GM18951 (cell line): Measurements from ENCODE around the gene PSMF1.

Source experiments
- POLR2A ChIP-seq: IDR thresholded peaks from 4 replicates; pipeline ENCODE4 v1.6.1; 2011; ENCODE audit warnings: mild to moderate bottlenecking; ENCODE audit not compliant: insufficient read length, insufficient read depth; ENCODE audit errors: extremely low read depth
- in situ Hi-C: fragments of 300-500 bp; cut with MboI; formaldehyde crosslinking; loops from one replicate; pipeline ENCODE4 v1.12.0; 2022; ENCODE audit warnings: low sequenced_read_pairs, mixed read lengths, inconsistent platforms; ENCODE audit not compliant: unreplicated experiment

PSMF1 gene

GRCh38 chr20:1163653-1164052, 45.3 kb downstream of the PSMF1 start:
- in situ Hi-C loops: no loop called here
- no peak for TF ChIP-seq POLR2A

DNA sequence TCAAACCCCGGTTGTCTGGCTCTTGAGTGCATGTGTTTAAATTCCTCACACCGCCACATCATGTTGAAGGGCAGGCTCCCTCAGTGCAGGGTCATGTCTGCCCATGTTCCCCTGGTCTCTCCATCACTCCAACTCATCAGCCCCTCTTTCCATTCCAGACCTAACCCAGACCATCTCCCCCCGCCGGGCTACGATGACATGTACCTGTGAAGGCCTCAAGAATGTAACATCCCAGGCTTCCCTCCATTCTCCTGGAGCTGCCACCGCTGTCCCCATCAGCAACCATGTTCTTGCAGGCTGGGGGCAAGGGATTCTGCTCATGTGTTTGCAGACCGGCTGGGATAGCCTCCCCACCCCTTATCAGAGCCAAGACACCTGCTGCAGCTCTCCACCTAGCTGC, 46.5 kb downstream of the PSMF1 start:
- no peak for TF ChIP-seq POLR2A
- in situ Hi-C loops: no loop called here

- in situ Hi-C loops: no loop called here
Measured at GRCh38 chr20:1165521-1165920, 47.1 kb downstream of the PSMF1 start.

GRCh38 chr20:1165941-1166340, 47.5 kb downstream of the PSMF1 start:
- in situ Hi-C loops: no loop called here
- TF ChIP-seq POLR2A: no peak

More at GRCh38 chr20:1165521-1165920, 47.1 kb downstream of the PSMF1 start:
- TF ChIP-seq POLR2A: no peak

- no peak for TF ChIP-seq POLR2A
- in situ Hi-C loops: no loop called here
Measured at GRCh38 chr20:1166948-1167720, 48.7 kb downstream of the PSMF1 start.

- no peak for TF ChIP-seq POLR2A
- in situ Hi-C loops: no loop called here
Measured at GRCh38 chr20:1169224-1169623, 50.8 kb downstream of the PSMF1 start.

DNA sequence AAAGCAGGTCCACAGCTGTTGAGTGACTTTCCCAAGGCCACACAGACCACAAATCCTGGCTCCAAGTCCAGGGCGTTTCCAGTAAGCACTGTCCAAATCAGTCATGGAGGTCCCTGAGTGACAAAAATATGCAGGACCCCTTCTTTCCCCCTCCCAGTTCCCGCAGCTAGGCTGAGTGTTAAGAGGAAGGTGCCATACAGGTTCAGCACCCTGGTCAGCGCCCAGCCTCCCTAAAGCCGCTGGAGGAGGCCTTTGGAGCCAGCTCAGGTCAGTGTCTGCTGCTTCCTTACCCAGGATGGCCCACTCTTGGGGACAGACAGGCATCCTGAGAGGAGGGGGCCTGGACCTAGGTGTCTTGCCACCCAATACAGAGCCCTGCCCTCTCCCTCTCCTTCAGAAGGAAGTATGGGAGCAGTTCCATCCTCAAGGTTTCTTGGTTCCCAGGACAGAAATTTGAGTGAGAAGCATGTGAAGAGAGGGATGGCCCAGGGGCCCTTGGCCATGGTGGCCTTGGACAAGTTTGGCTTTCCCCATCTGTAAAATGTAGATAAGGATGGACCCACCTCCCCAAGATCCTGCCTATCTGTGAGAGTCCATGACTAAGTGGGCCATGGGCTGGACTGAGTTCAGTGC, 53.2 kb downstream of the PSMF1 start:
- in situ Hi-C loops: no loop called here

GRCh38 chr20:1173698-1174097, 55.3 kb downstream of the PSMF1 start:
- no peak for TF ChIP-seq POLR2A
- in situ Hi-C loops: no loop called here

More for the DNA sequence above, 53.2 kb downstream of the PSMF1 start:
- TF ChIP-seq POLR2A: no peak

DNA sequence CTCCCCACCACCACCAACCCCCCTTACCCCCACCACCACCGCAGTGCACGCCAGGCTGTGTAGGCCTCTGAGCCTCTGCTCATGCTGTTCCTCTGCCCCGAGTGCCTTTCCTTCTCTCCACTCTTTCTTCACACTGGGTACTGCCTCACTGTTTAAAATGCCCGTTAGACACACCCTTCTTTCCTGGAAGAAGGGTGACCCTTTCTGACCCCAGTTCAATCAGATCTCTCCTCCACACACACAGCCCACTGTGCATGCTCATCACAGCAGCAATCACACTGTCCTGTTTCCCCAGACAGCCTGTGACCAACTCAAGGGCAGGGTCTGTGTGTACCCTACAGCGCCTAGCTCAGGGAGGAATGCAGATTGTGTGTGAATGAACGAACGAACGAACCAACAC, 56.4 kb downstream of the PSMF1 start:
- in situ Hi-C loops: no loop called here
- no peak for TF ChIP-seq POLR2A

GRCh38 chr20:1177680-1178079, 59.3 kb downstream of the PSMF1 start:
- TF ChIP-seq POLR2A: no peak
- in situ Hi-C loops: no loop called here

DNA sequence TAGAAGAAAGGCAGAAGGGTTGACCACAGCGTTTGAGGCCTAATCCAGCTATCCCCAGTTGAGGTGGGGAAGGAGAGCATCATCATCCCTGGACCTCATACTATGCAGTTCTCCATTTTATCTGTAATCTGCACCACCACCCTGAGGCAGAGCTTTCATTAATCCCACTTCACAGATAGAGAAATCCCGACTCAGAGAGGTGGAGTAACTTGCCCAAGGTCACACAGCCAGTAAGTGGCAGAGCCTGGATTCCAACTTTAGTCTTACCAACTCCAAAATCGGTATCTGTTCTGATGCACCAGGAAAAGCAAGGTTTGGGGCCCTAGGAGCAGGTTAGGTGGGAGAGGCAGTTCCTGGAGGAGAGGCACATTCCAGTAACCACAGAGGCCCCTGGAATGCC, 59.7 kb downstream of the PSMF1 start:
- in situ Hi-C loops: no loop called here

GRCh38 chr20:1178623-1179022, 60.2 kb downstream of the PSMF1 start:
- in situ Hi-C loops: no loop called here
- TF ChIP-seq POLR2A: no peak

More for the DNA sequence above, 59.7 kb downstream of the PSMF1 start:
- no peak for TF ChIP-seq POLR2A

DNA sequence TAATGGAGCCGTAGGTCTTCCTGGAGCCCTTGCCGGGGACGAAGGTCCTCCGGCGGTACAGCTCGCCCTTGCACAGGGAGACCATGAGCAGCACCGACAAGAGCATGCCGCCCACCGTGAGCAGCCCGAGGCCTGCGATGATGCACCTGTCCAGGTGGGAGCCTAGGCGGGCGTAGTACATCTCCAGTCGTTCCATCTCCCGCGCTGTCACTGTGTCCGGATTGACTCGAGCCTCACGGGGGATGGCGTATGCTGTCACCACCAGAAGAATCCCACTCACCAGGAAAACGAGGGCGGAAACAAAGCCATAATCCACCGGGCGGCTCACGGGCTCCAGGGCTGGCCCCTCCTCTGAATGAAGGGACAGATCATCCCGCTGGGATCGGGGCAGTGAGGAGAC, 62.5 kb downstream of the PSMF1 start:
- TF ChIP-seq POLR2A: no peak
- in situ Hi-C loops: no loop called here

- TF ChIP-seq POLR2A: no peak
- in situ Hi-C loops: no loop called here
Measured at GRCh38 chr20:1182106-1182505, 63.7 kb downstream of the PSMF1 start.

- in situ Hi-C loops: no loop called here
- TF ChIP-seq POLR2A: no peak
Measured at GRCh38 chr20:1183153-1183552, 64.8 kb downstream of the PSMF1 start.

GRCh38 chr20:1184260-1184637, 65.8 kb downstream of the PSMF1 start:
- in situ Hi-C loops: no loop called here

More at GRCh38 chr20:1184260-1184637, 65.8 kb downstream of the PSMF1 start:
- TF ChIP-seq POLR2A: no peak
